Measurements from ENCODE around the gene ANKRD63.

Gene ANKRD63

DNA sequence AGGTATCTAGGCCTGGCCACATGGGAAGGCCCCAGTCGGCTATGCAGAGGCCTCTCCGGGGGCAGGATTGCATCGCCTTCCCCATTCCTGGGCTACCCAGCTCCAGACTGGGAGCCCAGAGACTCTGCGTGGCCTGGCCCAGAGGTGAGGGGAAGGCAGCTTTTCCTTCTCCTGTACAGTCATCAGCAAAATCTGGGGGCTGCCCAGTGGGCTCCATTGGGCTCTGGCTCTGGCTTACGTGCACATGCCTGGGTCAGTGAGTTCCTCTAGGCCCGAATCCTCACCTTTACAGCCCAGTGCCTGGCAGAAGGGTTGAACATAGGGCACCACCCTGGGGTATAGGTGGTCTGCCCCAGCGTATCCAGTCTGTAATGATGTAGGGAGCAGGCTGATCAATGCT, 3.9 kb upstream of the ANKRD63 start:
- no peak for ATAC-seq (replicated peaks; ENCODE audit: extremely low read depth, poor library complexity, severe bottlenecking)

DNA sequence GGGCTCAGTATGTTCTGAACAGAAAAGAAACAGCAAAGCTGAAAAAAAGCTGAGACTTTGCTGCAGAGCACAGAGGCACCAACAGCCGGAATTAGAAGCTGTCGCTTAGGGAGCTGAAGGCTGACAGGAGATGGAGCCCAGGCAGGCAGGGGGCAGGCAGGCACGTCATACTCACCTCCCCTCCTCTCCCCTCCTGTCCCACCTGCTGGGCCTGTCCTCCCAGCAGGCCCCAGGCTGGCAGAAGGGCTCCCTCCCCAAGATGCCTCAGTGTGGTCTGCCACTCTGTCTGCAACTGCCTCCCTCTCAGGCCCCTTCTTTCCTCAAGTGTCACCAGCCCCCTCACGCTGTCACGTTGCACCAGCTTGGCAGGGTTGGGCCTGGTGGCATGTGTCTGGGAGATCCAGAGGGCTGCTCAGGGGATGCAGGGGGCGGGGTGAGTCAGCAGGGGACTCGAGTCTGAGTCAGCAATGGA, 3.2 kb upstream of the ANKRD63 start:
- Mint-ChIP-seq H3K4me3 (no peak overlapping the region), H3K27me3 (peaks cover 2% of the 10 kb centered on the region), H3K27ac (ENCODE audit: low read depth) (no peak overlapping the region), H3K4me1 (no peaks in the 10 kb centered on the region), H3K36me3 (ENCODE audit: insufficient read depth) (peaks cover 3% of the 10 kb centered on the region), H3K9me3 (no peaks in the 10 kb centered on the region)
- DNase-seq (ENCODE audit: low spot score in 2 of 2) (no peak), ATAC-seq (replicated peaks; ENCODE audit: extremely low read depth, poor library complexity, severe bottlenecking) (no peak)

More for the DNA sequence above, 3.9 kb upstream of the ANKRD63 start:
- Mint-ChIP-seq H3K9me3 (no peaks in the 10 kb centered on the region), H3K36me3 (ENCODE audit: insufficient read depth) (peaks cover 3% of the 10 kb centered on the region), H3K27me3 (no peaks in the 10 kb centered on the region), H3K27ac (ENCODE audit: low read depth) (no peak overlapping the region), H3K4me1 (no peaks in the 10 kb centered on the region), H3K4me3 (no peak overlapping the region)
- DNase-seq (ENCODE audit: low spot score in 2 of 2), result no peak

DNA sequence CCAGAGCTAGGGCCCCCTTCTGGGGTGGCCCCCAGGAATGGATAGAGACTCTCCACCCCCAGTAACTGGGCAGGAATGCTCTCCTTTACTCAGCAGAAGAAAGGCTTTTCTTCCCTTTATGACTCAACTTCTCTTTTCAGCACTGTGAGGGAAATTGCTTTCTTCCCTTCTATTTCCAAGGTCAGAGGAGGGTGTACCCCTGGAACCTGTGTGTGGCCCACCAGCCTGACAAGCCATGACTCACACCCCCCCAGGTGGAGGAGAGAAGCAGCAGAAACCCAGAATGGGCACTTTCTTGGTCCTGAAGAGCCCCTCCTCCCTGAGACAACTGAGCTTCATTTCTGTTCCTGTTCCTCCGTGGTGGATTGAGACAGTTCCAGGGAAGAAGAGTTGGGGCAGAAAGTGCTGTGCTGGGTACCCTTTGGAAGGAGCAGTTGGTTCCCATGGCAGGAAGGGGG, 2.7 kb upstream of the ANKRD63 start:
- Mint-ChIP-seq H3K27ac (ENCODE audit: low read depth) (no peak overlapping the region), H3K9me3 (no peaks in the 10 kb centered on the region), H3K36me3 (ENCODE audit: insufficient read depth) (peaks cover 5% of the 10 kb centered on the region), H3K27me3 (peaks cover 7% of the 10 kb centered on the region), H3K4me1 (no peaks in the 10 kb centered on the region), H3K4me3 (no peak overlapping the region)
- DNase-seq (ENCODE audit: low spot score in 2 of 2), result no peak
- ATAC-seq (replicated peaks; ENCODE audit: extremely low read depth, poor library complexity, severe bottlenecking), result no peak

DNA sequence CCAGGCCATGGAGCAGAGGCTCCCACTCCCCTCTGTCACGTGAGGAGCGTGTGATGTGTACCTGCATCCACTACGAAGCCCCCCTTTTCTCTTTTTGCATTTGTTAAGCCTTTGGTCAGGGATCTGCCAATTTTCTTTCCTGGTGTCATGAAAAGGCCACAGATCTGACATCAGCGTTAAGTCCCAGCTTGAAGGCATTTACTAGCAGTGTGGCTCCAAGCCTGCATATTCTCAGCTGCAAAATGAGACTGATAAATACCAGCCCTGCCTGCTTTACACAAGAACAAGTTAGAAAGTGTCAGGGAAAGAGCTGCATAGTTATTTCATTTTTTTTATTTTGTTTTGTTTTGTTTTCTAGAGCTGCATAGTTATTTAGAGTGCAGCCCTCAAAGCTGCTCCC, 2.3 kb upstream of the ANKRD63 start:
- Mint-ChIP-seq H3K27ac (ENCODE audit: low read depth) (no peak overlapping the region), H3K27me3 (peaks cover 12% of the 10 kb centered on the region), H3K4me3 (no peak overlapping the region), H3K4me1 (no peaks in the 10 kb centered on the region), H3K9me3 (no peaks in the 10 kb centered on the region), H3K36me3 (ENCODE audit: insufficient read depth) (peaks cover 5% of the 10 kb centered on the region)
- ATAC-seq (replicated peaks; ENCODE audit: extremely low read depth, poor library complexity, severe bottlenecking), result no peak
- DNase-seq (ENCODE audit: low spot score in 2 of 2), result no peak

DNA sequence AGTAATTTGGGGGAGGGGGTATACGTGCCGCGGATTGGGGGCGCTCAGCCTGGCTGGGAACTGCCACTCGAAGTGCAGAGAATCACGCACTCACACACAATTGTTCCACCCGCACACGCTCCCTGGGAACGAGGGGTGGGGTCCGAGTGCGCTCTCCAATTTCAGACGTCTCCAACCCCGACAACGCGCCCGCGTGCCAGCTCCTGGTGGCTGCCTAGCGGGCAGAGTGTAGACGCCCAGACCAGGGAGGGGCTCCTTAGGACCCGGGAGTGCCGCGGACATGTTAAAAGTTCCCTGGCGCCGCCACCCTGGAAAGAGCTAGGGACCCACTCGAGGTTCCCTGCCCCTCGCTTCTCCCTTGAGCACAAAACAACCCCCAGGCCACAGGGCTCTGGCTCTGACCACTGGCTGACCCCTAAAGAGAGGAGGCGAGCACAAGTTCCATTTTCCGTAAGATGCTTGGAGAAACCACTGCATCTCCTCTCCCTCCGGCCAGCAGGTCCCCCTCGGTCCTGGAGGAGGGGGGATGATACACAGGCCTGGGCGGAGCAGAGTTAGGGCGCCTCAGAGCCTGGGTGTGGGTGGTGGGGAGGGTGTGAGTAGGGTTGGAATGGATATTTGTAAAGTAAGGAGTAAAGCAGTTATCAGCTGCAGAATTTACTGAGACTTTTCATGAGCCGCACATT, 894 bp upstream of the ANKRD63 start:
- Mint-ChIP-seq H3K4me1 (no peaks in the 10 kb centered on the region), H3K27me3 (peaks cover 15% of the 10 kb centered on the region), H3K27ac (ENCODE audit: low read depth) (no peak overlapping the region), H3K36me3 (ENCODE audit: insufficient read depth) (peaks cover 2% of the 10 kb centered on the region), H3K9me3 (no peaks in the 10 kb centered on the region), H3K4me3 (peak overlapping the region; percentile 76)
- no peak for ATAC-seq (replicated peaks; ENCODE audit: extremely low read depth, poor library complexity, severe bottlenecking)
- no peak for DNase-seq (ENCODE audit: low spot score in 2 of 2)

DNA sequence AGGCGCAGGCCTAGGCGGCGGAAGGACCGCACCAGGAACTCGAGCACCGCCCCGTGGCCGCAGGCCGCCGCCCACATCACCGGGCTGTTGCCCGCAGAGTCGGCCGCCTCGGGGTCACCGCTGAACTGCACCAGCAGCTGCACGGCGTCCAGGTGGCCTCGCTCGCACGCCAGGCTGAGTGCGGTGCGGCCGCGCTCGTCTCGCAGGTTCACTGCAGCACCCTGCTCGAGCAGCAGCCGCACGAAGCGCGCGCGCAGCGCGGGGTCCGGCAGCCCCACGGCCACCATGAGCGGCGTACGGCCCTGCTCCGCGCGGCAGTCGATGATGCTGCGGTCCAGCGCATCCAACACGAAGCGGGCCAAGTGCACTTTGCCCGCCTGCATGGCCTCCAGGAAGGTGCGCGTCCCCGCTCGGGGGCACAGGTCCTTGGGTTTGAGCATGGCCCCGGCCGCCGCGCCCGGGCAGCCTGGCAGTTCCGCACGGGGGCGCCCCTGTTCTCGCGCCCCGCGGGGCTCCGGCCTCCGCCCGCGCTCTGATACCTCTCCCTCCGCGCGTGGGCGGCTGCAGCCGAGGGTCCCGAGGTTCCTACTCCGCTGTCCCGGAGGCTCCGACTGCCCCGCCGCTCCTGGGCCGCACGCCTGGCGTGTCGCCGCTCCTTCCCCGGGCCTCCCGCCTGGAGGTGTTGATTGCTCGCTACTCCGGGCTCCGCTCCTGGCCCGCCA, 556 bp downstream of the ANKRD63 start:
- ATAC-seq (replicated peaks; ENCODE audit: extremely low read depth, poor library complexity, severe bottlenecking) (peak; percentile 75), DNase-seq (ENCODE audit: low spot score in 2 of 2) (peak; percentile 24 to 44)
- no peaks in the 10 kb centered on the region for H3K4me1 Mint-ChIP-seq
- H3K36me3 Mint-ChIP-seq (ENCODE audit: insufficient read depth), result peaks cover 2% of the 10 kb centered on the region
- no peak overlapping the region for H3K27ac Mint-ChIP-seq (ENCODE audit: low read depth)
- H3K9me3 Mint-ChIP-seq, result no peaks in the 10 kb centered on the region
- H3K4me3 Mint-ChIP-seq, result peak overlapping the region; percentile 76
- peaks cover 27% of the 10 kb centered on the region for H3K27me3 Mint-ChIP-seq

DNA sequence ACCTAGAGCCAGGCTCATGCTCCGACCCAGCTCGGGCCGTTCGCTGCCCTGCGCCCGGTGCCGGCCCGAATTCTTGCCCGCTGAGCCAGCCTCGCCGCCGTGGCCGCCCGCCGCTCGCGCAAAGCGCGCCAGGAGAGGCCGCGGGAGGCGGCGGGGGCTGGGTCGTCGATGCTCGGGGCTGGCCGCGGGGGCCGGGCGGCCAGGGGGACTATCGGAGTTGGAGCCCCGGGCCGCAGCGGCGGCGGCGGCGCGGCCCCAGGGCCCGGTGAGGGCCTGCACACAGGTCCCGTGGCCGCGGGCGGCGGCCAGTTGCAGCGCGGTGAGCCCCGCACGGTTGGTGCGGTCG, 1.1 kb downstream of the ANKRD63 start:
- Mint-ChIP-seq H3K4me3 (peak overlapping the region; percentile 67), H3K9me3 (no peaks in the 10 kb centered on the region), H3K36me3 (ENCODE audit: insufficient read depth) (peaks cover 2% of the 10 kb centered on the region), H3K4me1 (no peaks in the 10 kb centered on the region), H3K27ac (ENCODE audit: low read depth) (no peak overlapping the region), H3K27me3 (peaks cover 27% of the 10 kb centered on the region)
- no peak for ATAC-seq (replicated peaks; ENCODE audit: extremely low read depth, poor library complexity, severe bottlenecking)
- DNase-seq (ENCODE audit: low spot score in 2 of 2), result no peak

DNA sequence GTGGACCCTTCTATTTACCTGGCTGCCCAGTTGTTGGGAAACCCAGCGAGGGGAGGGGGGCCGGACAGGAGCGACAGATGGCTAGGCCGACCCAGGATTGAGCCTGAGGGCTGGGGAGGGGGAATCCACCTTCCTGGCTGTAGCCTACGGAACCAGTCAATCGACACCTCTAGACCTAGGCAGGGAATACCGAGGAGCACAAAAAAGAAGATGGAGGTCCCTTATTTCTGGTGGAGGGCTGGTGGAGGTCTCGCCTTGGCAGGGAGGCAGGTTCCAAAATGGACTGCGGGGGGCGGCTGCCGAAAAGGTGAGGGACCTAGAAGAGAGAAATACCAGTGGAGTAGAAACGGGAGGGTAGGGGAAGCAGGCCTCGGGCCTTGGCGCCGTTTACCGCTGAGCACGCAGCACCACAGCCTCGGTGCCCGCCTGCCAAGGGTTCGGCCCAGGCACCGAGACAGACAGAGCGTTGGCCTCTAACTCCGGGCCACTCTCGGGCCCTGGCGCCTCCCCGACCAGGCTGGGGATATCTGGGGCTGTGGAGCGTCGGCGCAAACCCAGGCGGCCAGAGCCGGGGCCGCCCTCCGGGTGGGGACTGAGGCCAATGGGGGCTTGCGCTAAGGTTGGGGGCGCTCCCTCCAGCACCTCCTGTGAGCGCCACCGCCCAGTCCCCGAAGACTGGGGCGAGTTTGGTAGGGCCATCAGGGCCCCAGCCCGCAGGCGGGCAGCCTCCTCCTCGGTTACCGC, 1.6 kb downstream of the ANKRD63 start:
- Mint-ChIP-seq H3K27ac (ENCODE audit: low read depth) (no peak overlapping the region), H3K27me3 (peaks cover 27% of the 10 kb centered on the region), H3K9me3 (no peaks in the 10 kb centered on the region), H3K36me3 (ENCODE audit: insufficient read depth) (peaks cover 2% of the 10 kb centered on the region), H3K4me3 (peak overlapping the region; percentile 67), H3K4me1 (no peaks in the 10 kb centered on the region)
- no peak for ATAC-seq (replicated peaks; ENCODE audit: extremely low read depth, poor library complexity, severe bottlenecking)
- DNase-seq (ENCODE audit: low spot score in 2 of 2), result no peak

DNA sequence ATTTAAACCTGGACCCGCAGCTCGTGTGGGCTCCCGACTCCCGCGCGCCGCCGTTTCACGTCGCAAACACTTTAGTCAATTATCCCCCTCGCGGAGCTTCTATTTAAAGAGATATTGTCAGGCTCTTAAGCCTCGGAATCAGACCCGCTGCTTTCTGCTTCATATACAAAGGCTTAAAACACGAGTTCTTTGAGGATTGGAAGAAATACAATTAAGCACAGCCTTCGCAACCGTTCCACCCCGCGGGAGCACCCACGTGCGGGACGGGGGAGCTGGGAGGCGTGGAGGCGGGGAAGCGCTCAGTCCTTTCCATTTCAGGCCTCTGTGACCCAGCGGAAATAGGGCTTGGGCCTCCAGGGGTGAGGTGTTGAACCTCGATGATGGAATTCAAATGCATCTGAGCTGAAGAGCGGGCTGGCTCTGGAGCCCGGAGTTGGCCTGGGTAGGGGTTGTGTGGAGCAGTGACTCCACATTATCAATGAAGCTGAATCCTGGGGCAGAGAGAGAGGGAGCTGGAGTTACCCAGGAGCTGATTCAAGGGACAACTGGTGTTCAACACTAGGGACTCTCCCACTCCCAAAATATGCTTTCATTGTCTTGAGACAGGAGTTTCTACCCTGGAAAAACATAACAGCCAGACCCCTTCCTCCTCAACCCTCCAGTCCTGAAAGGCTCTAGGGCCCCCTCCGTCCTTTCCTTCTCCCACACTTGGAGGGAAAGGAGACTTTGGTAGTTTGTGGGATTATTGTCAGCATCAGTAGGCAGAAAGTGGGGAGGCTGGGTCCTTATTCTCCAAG, 2.4 kb downstream of the ANKRD63 start:
- ATAC-seq (replicated peaks; ENCODE audit: extremely low read depth, poor library complexity, severe bottlenecking), result no peak
- Mint-ChIP-seq H3K4me1 (no peaks in the 10 kb centered on the region), H3K4me3 (peak overlapping the region; percentile 67), H3K9me3 (no peaks in the 10 kb centered on the region), H3K36me3 (ENCODE audit: insufficient read depth) (peaks cover 2% of the 10 kb centered on the region), H3K27me3 (peaks cover 27% of the 10 kb centered on the region), H3K27ac (ENCODE audit: low read depth) (no peak overlapping the region)
- DNase-seq (ENCODE audit: low spot score in 2 of 2), result no peak

DNA sequence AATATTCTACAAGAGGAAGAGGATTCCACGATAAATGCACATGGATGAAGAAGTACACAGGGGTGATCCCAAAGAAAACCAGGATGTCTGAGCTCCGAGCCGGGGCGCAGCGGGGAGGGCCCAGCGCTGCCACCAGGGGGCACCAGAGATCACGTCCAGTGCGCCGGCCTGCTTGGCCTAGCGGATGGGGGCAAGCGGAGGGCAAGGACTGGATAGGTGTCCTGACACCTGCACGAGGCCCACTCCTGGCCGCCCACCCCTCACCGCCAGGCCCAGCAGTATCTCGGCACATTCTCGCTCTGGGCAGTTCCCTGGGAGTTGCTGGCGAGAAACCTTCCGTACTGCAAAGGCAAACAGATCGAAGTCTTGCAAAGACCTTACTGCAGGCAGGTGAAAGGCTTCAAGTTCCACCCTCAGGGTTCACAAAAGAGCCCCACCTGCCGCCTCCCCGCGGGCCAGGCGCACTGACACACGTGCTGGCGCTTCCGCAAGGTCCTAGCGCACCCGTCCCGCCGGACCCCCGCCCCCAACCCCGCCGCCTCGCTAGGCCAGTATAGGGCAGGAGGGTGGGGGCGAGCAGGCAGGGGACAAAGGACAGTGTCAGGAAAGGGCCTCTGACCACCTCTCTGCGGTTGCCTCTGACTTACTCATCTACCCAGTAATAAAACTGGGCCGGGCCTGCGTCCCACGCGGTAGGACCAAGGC, 3.3 kb downstream of the ANKRD63 start:
- peaks cover 27% of the 10 kb centered on the region for H3K27me3 Mint-ChIP-seq
- H3K4me1 Mint-ChIP-seq, result peaks cover 3% of the 10 kb centered on the region
- DNase-seq (ENCODE audit: low spot score in 2 of 2), result peak; percentile 30 to 70
- H3K36me3 Mint-ChIP-seq (ENCODE audit: insufficient read depth), result peaks cover 3% of the 10 kb centered on the region
- no peak for ATAC-seq (replicated peaks; ENCODE audit: extremely low read depth, poor library complexity, severe bottlenecking)
- no peak overlapping the region for H3K4me3 Mint-ChIP-seq
- H3K27ac Mint-ChIP-seq (ENCODE audit: low read depth), result no peak overlapping the region
- no peaks in the 10 kb centered on the region for H3K9me3 Mint-ChIP-seq

DNA sequence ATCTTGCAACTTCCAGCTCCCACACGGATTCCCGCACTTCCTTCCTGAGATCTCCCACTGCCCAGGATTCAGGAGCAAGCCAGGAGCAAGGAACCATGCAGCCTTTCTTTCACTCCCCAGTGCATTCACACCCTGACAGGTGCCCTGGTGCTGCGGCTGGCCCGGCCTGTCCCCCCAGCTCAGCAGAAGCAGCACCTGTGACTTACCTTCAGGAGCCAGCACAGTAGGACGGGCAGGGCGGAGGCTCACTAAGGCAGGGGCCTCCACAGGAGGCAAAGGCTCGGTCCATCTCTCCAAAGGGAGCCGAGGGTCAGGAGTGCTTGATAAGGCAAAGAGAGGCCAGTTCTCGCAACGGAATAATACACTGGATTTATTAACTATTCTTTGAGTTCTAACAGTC, 4.8 kb downstream of the ANKRD63 start:
- Mint-ChIP-seq H3K27ac (ENCODE audit: low read depth) (no peak overlapping the region), H3K27me3 (peaks cover 27% of the 10 kb centered on the region), H3K9me3 (no peaks in the 10 kb centered on the region), H3K4me3 (no peak overlapping the region), H3K4me1 (peaks cover 5% of the 10 kb centered on the region), H3K36me3 (ENCODE audit: insufficient read depth) (peaks cover 6% of the 10 kb centered on the region)
- DNase-seq (ENCODE audit: low spot score in 2 of 2) (no peak), ATAC-seq (replicated peaks; ENCODE audit: extremely low read depth, poor library complexity, severe bottlenecking) (no peak)

DNA sequence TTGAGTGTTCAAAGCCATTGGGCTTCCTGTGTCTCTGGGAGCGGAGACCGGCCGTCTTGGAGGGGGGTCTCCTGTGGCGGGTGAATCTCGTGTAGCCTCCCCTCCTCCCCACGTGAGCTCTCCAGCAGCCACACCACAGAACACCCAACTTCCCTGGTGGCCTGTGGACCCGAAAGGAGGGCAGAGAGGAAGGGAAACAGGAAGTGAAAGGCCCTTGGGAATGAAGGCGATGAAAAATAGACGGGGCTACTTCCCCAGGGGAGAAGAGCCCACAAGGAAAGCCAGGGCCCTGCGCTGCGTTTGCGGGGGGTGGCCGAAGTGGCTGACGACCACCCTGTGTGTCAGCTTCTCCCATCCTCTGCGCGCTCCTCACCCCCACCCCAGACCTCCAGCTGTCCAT, 5.4 kb downstream of the ANKRD63 start:
- H3K36me3 Mint-ChIP-seq (ENCODE audit: insufficient read depth), result peaks cover 6% of the 10 kb centered on the region
- peaks cover 5% of the 10 kb centered on the region for H3K4me1 Mint-ChIP-seq
- H3K27ac Mint-ChIP-seq (ENCODE audit: low read depth), result no peak overlapping the region
- peaks cover 27% of the 10 kb centered on the region for H3K27me3 Mint-ChIP-seq
- no peak overlapping the region for H3K4me3 Mint-ChIP-seq
- no peaks in the 10 kb centered on the region for H3K9me3 Mint-ChIP-seq
- ATAC-seq (replicated peaks; ENCODE audit: extremely low read depth, poor library complexity, severe bottlenecking) (no peak), DNase-seq (ENCODE audit: low spot score in 2 of 2) (no peak)

Data from central memory CD8-positive, alpha-beta T cell (primary cell).